Measurements from ENCODE around the gene TBC1D9. TPM values are rescaled to one million over a fixed set of nuclear protein-coding genes. Genes with fewer than 3 reads are reported as not detected.

Gene TBC1D9
- total RNA-seq, 1 experiment from 2014 or later, result 17.0 TPM

- DNase-seq, result no peak
- Histone ChIP-seq H2AFZ (no peak overlapping the region), H3F3A (ENCODE audit: insufficient read depth, low read depth) (no peaks in the 10 kb centered on the region), H3K36me3 (ENCODE audit: low read depth) (no peaks in the 10 kb centered on the region), H4K20me1 (ENCODE audit: insufficient read depth) (no peaks in the 10 kb centered on the region), H3K4me3 (no peak overlapping the region), H3K27me3 (ENCODE audit: insufficient read depth, low read depth) (no peaks in the 10 kb centered on the region), H3K4me1 (replicated peaks; ENCODE audit: insufficient read depth) (no peaks in the 10 kb centered on the region), H3K27ac (no peak overlapping the region), H3K9me2 (ENCODE audit: insufficient read depth) (no peaks in the 10 kb centered on the region), H3K4me2 (no peak overlapping the region), H3K79me2 (ENCODE audit: low read depth) (no peaks in the 10 kb centered on the region), H3K9me3 (ENCODE audit: insufficient read depth, low read depth) (no peaks in the 10 kb centered on the region)
- TF ChIP-seq EZH2 (IDR thresholded peaks at IDR 0.05; ENCODE audit: low read depth), result no peak
- no peak for TF ChIP-seq CTCF (conservative IDR thresholded peaks at IDR 0.05)
- CTCF ChIA-PET, result no interaction called here
- BruUV-seq (replicated peaks), result no TSS peak
- POLR2A ChIA-PET (ENCODE audit: unreplicated experiment), result no interaction called here
- intact Hi-C loops (cut with micrococcal nuclease; ENCODE audit: unreplicated experiment), result no loop called here
Measured at GRCh38 chr4:140710908-140711622, 45.1 kb downstream of the TBC1D9 start.

- no peak overlapping the region for H3K4me3 ChIP-seq
- H3K9me2 ChIP-seq (ENCODE audit: insufficient read depth), result no peaks in the 10 kb centered on the region
- no peak for DNase-seq
- no peaks in the 10 kb centered on the region for H3F3A ChIP-seq (ENCODE audit: insufficient read depth, low read depth)
- H3K27ac ChIP-seq, result no peak overlapping the region
- no peaks in the 10 kb centered on the region for H3K27me3 ChIP-seq (ENCODE audit: insufficient read depth, low read depth)
- CTCF ChIA-PET, result no interaction called here
- no peaks in the 10 kb centered on the region for H3K79me2 ChIP-seq (ENCODE audit: low read depth)
- no TSS peak for BruUV-seq (replicated peaks)
- TF ChIP-seq EZH2 (IDR thresholded peaks at IDR 0.05; ENCODE audit: low read depth), result no peak
- TF ChIP-seq CTCF (conservative IDR thresholded peaks at IDR 0.05), result no peak
- no peaks in the 10 kb centered on the region for H3K4me1 ChIP-seq (replicated peaks; ENCODE audit: insufficient read depth)
- H4K20me1 ChIP-seq (ENCODE audit: insufficient read depth), result no peaks in the 10 kb centered on the region
- intact Hi-C loops (cut with micrococcal nuclease; ENCODE audit: unreplicated experiment), result no loop called here
- POLR2A ChIA-PET (ENCODE audit: unreplicated experiment), result no interaction called here
- no peak overlapping the region for H2AFZ ChIP-seq
- no peaks in the 10 kb centered on the region for H3K36me3 ChIP-seq (ENCODE audit: low read depth)
- no peak overlapping the region for H3K4me2 ChIP-seq
- no peaks in the 10 kb centered on the region for H3K9me3 ChIP-seq (ENCODE audit: insufficient read depth, low read depth)
Measured at GRCh38 chr4:140707325-140707724, 48.9 kb downstream of the TBC1D9 start.

GRCh38 chr4:140706665-140707064, 49.5 kb downstream of the TBC1D9 start:
- Histone ChIP-seq H2AFZ (no peak overlapping the region), H3K4me1 (replicated peaks; ENCODE audit: insufficient read depth) (no peaks in the 10 kb centered on the region), H3K79me2 (ENCODE audit: low read depth) (no peaks in the 10 kb centered on the region), H4K20me1 (ENCODE audit: insufficient read depth) (no peaks in the 10 kb centered on the region), H3K4me3 (no peak overlapping the region), H3K9me2 (ENCODE audit: insufficient read depth) (no peaks in the 10 kb centered on the region), H3K36me3 (ENCODE audit: low read depth) (no peaks in the 10 kb centered on the region), H3K27ac (no peak overlapping the region), H3K9me3 (ENCODE audit: insufficient read depth, low read depth) (no peaks in the 10 kb centered on the region), H3K4me2 (no peak overlapping the region), H3K27me3 (ENCODE audit: insufficient read depth, low read depth) (no peaks in the 10 kb centered on the region), H3F3A (ENCODE audit: insufficient read depth, low read depth) (no peaks in the 10 kb centered on the region)
- TF ChIP-seq EZH2 (IDR thresholded peaks at IDR 0.05; ENCODE audit: low read depth) (no peak), CTCF (conservative IDR thresholded peaks at IDR 0.05) (no peak)
- no peak for DNase-seq
- ChIA-PET POLR2A (ENCODE audit: unreplicated experiment) (no interaction called here), CTCF (no interaction called here)
- no TSS peak for BruUV-seq (replicated peaks)
- intact Hi-C loops (cut with micrococcal nuclease; ENCODE audit: unreplicated experiment), result no loop called here

Data from PC-9 (cell line).